Fibroblast of peridontal ligament (primary cell): ENCODE results near the gene TRA2A.
"Not testable (repeated sequence)": the region's sequence is repeated elsewhere in the genome, so short reads cannot be mapped to it uniquely, and the experiment has no call there.

Experiments used
- DNase-seq: peaks from one replicate; pipeline ENCODE4 v3.0.0-alpha.2; 2010; ENCODE audit errors: extremely low read depth

TRA2A gene

GRCh38 chr7:23494009-23494408, 37.8 kb downstream of the TRA2A start:
- no peak for DNase-seq

- no peak for DNase-seq
Measured at GRCh38 chr7:23491502-23491901, 40.3 kb downstream of the TRA2A start.

DNA sequence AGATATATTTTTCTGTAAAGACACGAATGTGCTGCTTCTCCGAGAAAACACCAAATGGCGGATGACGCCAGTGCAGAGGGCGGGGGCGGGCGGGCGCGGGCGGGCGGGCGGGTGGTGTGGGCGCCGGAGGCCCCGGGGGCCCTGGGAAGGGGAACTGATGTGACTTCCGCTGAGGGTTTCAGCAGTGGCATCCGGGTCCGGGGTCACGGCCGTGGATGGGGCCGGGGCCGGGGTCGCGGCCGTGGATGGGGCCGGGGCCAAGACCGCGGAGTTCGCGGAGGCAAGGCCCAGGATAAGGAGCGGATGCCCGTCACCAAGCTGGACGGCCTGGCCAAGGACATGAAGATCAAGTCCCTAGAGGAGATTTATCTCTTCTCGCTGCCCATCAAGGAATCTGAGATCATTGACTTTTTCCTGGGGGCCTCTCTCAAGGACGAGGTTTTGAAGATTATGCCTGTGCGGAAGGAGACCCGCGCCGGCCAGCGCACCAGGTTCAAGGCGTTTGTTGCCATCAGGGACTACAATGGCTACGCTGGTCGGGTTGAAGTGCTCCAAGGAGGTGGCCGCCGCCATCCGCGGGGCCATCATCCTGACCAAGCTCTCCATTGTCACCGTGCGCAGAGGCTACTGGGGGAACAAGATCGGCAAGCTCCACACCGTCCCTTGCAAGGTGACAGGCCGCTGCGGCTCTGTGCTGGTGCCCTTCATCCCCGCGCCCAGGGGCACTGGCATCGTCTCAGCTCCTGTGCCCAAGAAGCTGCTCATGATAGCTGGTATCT, 41.2 kb downstream of the TRA2A start:
- DNase-seq = peak; percentile 41

DNA sequence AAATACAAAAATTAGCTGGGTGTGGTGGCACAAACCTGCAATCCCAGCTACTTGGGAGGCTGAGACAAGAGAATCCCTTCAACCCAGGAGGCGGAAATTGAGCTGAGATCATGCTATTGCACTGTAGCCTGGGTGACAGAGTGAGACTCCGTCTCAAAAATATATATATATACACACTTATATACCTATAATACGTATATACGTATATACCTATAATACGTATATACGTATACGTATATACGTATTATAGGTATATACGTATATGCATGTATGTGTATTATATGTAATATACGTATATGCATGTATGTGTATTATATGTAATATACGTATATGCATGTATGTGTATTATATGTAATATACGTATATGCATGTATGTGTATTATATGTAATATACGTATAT, 43.1 kb downstream of the TRA2A start:
- not testable (repeated sequence) for DNase-seq

GRCh38 chr7:23487670-23488069, 44.1 kb downstream of the TRA2A start:
- DNase-seq = no peak

DNA sequence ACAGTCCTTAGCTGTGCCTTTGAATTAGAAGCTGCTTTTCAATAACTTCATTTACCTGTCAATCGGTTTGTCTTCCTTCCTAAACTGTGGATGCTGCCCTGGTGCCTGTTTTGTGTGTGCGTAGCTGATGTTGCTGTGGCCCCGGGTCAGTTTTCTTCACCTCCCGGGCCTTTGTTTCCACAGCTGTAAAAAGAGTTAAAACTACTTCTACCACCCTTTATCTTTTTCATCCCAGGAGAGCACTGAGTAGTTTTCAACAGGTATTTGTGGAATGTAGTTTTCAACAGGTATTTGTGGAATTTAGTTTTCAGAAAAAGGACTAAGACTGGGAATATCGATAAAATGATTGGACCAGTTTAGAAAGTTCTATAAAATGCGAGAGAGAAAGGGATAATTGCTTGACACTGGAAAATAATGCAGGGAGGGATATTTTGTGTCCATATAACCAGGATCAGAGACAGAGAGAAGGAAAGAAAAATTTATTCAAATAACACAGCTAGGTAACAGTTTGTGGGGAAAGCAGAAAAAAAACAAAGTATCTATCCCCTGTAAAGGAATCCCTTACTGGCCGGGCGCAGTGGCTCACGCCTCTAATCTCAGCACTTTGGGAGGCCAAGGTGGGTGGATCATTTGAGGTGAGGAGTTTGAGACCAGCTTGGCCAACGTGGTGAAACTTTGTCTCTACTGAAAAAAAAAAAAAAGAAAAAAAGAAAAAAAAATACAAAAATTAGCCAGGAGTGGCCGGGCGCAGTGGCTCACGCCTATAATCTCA, 45.6 kb downstream of the TRA2A start:
- DNase-seq = no peak

DNA sequence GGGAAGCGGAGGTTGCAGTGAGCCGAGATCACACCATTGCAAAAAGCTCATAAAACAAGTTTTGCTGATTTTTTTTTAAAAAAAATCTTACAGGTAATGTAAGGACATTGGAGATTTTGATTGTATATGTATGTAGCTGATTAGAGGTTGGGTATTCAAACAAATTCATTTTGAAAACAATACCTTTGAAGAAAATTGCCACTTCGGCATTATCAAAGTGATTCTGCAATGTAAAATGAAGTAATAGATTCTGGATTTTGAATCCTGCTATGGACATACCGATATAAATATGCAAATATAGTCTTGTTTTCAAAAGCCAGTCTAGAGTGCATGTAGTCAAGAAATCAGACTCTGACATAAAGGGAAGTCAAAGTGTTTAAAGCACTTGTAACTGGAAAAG, 49.1 kb downstream of the TRA2A start:
- no peak for DNase-seq

DNA sequence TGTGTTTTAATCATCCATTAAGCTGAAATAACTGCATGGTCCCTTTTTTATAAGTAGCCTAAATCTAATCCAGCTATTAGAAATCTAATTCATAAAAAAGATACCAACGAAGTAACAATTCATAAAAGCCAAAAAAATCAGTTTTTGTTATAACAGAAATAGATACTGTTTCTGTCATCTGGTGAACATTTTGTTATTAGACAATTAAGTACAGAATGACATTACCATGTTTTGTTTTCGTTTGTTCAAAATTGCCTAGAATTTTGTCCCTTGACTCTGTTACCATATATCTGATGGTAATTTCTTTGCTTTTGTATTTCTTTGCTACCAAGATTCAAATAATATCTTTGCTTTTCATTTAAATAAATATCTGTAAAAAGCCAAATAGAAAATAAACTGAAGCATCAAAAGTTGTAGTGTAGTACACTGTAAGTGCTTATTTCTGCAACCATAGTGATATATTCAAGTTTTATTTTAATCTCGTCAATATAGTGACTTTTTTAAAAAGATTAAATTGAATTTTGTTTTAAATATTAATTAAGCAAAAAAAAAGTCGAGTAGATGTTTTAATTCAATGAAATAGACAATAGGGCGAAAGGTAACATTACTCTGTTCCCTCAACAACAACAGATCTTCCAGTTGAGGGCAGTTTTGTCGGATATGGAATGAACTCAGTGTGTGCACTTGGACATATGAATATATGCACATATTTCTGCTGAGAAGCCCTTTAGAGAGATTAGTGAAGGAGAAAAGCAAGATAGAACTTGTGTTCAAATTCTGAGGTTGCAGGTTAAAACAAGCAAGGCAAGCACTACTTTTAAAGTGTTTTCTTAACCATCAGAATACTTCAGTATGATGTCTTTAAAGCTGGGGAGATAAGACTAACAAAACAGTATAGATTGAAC, 53.6 kb downstream of the TRA2A start:
- DNase-seq = no peak

DNA sequence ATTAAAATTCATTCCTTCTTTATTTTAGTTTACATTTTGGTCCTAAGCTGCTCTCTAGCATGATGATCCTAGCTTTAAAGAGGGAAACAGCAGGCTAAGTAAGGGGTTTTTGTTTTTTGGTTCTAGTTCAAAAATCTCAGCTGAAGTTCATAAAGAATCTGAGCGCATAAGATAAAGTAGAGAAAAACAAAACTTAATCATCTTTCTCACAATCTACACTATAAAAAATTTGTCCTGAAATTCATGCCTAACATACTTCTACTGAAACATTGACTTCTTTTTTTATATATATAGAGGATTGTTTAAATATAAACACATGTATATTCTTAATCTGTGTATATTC, 54.7 kb downstream of the TRA2A start:
- DNase-seq = no peak

GRCh38 chr7:23476286-23477156, 55.3 kb downstream of the TRA2A start:
- no peak for DNase-seq

GRCh38 chr7:23475576-23475839, 56.3 kb downstream of the TRA2A start:
- no peak for DNase-seq

DNA sequence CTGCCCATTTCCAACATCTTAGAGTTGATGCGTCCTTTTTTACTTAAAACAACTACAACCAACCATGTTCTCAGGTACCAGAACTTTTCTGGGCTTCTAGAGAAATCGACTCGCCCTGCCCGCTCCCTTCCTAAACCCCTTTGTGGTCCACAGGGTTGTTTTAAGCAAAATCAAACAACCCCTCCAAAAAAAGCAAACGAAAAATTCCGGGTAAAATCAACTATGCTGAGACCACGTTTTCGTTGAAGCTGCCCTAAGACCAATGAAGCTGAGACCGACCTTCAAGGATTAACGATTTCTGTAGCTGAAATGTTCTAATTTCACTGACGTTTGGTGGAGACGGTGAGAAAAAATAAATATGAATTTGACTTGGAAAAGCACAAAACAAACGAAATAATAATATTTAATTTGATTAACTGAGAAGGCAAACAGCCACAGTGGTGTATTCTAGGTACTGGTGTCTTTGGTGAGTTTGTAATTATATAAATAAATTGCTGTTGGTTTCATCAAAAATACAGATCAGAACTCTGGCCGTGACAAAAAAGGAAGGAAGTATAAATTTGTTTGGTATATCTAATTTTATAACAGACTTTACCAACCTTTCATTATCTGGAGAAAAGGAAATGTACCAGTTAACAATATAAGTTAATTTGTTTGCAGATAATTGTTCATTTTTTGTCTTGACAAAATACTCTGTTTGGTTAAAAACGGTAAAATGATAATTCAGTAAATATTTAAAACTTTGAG, 56.8 kb downstream of the TRA2A start:
- DNase-seq = peak; percentile 53

- DNase-seq = peak; percentile 83
Measured at GRCh38 chr7:23474094-23474828, 57.5 kb downstream of the TRA2A start.

DNA sequence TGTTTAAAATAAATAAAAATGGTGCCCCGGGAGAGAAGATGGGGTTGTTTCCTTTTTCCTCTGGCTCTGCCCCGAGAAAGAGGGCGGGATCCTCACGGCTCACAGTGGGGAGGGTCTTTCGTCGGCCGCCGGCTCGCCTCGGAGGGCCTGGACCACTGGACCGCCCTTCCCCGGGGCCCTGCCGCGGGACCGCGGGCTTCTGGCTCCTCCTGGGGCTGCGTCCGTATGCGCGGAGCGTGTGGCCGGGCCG, 58.0 kb downstream of the TRA2A start:
- DNase-seq = no peak

DNA sequence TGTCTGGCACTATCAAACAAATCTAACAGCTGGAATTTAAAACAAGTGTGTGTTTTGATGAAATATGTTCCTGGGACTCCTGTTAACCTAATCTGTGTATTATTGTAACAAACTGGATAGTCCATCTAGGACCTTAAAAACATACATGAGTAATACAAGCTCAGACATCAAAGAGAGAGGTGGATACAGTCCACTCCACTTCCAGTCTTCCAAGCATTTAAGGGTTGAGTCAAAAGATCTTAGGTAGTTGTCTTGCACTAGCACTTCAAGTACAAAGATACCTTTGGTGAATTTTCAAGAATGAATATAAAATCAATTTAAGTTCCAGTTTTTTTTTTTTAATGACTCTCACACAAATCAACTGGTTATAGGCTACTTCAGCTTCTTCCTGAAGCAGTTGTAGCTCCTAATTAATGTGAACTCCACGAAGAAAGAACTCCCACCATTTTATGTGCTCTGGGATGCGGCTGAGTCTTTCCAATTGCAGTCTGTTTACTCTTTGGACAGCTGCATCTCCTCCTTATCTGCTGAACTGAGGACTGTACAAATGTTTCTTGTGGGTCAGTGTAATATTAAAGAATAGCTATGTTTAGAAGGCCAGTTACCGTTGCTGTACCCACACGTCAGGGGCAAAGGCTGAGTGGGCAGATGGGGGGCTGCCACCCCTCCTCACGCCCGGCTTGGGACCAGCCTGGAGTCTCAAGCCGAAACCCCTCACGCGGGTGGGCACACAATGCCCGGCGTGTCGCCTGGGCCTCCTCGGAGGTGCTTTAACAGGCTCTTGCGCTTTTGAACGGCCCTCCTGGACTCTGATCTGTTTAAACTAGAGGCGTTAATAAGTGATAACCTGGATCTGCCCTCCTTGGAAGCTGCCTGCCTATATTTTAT, 58.6 kb downstream of the TRA2A start:
- DNase-seq = no peak

GRCh38 chr7:23472556-23472955, 59.2 kb downstream of the TRA2A start:
- no peak for DNase-seq

- DNase-seq = no peak
Measured at GRCh38 chr7:23472046-23472445, 59.7 kb downstream of the TRA2A start.

DNA sequence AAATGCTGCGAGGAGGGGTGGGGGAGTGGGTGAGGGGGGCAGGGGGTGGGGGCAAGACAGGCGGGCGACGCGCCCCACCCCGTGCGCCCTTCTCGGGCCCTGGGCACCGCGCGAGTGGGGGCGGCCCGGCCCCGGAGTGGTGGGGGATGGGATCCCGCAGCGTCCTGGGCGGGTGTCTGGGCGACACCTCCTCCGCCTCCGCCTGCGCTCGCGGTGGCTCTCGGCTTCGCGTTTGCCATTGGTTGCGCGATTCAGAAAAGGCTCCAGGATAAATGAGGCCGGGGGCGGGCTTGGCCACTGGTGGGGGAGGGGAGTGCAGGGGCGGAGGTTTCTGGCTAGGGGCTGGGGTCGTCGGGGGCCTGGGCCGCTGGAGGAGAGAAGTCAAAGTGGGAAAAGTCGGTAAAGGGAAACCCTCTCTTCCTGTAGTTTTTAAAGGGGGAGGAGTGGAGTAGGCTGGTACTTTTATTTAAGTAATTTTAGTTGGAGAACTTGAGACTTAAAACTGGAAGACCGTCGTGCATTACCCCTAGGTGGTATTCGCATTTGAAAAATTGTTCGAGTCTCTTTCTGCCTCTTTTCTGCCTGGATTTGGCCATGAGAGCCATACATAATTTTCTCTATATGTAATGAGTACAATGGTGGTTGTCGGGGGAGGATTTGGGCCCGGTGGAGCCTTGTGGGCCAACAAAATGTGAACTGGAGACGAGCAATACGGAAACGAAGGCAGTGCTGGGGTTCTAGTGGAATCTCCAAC, 60.5 kb downstream of the TRA2A start:
- peak; percentile 23 for DNase-seq
